GM18867 (cell line): ENCODE data around the gene NOP53.
"Not testable (repeated sequence)": the region's sequence is repeated elsewhere in the genome, so short reads cannot be mapped to it uniquely, and the experiment has no call there.

Experiments
- ATAC-seq: cut with Tn5 transposase; IDR thresholded peaks from one replicate; pipeline ENCODE4 v1.9.1; 2021; ENCODE audit warnings: mild to moderate bottlenecking, moderate library complexity; ENCODE audit not compliant: unreplicated experiment

NOP53 gene

GRCh38 chr19:47803148-47803547, 57.8 kb downstream of the NOP53 start:
- ATAC-seq = not testable (repeated sequence)

GRCh38 chr19:47803671-47804070, 58.3 kb downstream of the NOP53 start:
- ATAC-seq = not testable (repeated sequence)

- not testable (repeated sequence) for ATAC-seq
Observed at GRCh38 chr19:47804451-47804850, 59.1 kb downstream of the NOP53 start, which contains the start of gene TPRX1. TSS of gene TPRX1 (minus strand) at chr19:47804551. CDS start at chr19:47804539, 12 bp downstream.

- no peak for ATAC-seq
Observed at GRCh38 chr19:47805313-47805712, 60.0 kb downstream of the NOP53 start.

- no peak for ATAC-seq
Observed at GRCh38 chr19:47806435-47806834, 61.1 kb downstream of the NOP53 start.
